Left kidney (tissue), 2 donors: ENCODE results near the gene ALG14. TPM values are rescaled to one million over a fixed set of nuclear protein-coding genes. Genes with fewer than 3 reads are reported as not detected.
A peak's percentile ranks its signal among the peaks of the same experiment; 100 is the strongest.
"Not testable (repeated sequence)": the region's sequence is repeated elsewhere in the genome, so short reads cannot be mapped to it uniquely, and the experiment has no call there.

Experiments
- DNase-seq: peaks from one replicate; pipeline ENCODE4 v3.0.0-alpha.2; 2013
- polyA plus RNA-seq: library from polyadenylated mRNA; unstranded; fragments of 120-200 nt; gene quantifications from one replicate; pipeline ENCODE4 v1.2.1, GENCODE V29; 2013; ENCODE audit not compliant: insufficient read length

The ALG14 gene
- polyA plus RNA-seq, 1 donor = 9.5 TPM

DNA sequence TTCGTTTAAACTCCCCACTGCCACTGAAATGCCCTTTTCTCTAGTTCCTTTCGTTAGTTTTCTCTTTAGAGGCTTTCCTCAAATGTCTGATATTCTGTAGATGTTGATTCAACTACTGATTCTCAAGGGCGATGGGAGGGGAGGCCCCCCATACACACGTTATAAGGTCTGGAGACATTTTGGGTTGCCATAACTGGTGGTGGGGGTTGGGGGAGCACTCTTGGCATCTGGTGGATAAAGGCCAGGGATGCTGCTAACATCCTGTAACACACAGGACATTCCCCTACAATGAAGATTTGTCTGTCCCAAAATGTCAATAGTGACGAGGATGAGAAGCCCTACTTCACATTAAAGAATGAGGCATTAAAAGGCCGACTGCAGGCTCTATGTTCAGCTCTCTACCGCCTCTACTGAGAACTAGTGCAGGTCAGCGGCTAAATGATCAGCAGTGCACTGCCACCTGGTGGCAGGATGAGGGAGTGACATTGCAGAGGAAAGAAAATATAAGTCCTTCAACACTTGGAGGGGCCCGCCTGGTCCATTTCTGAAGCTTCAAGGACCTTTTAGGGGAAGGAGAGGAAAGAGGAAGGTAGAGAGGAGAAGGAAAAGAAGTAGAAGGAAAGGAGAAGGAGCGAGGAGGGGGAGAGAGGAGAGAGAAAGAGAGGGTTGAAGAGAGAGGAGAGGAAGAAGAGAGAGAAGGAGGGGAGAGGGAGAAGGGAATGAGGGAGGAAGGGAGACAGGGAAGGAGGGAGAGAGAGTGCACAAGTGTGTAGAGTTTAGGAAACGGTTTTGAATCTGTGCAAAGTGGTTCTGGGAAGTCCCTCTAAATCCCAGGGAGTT is 29.4 kb downstream of the ALG14 start:
- peak; percentile 86 for DNase-seq

DNA sequence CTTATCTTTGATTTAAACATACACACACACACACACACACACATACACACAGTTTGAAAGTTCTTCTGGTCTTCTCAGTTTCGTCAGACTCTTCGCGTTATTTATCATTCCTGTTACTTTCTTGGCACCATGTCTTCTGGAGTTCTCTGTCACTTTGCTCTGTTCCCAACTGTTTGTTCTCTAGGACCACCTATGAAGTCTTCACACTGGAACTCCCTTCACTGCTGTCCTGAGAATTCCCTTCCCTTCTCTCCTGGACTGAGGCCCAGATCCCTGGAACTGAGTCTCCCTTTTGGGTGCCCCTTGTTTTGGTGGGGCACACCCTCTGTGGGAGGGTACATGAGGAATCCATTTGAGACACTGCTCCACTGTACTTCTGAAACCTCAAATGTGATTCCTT is 30.5 kb downstream of the ALG14 start:
- DNase-seq = no peak

DNA sequence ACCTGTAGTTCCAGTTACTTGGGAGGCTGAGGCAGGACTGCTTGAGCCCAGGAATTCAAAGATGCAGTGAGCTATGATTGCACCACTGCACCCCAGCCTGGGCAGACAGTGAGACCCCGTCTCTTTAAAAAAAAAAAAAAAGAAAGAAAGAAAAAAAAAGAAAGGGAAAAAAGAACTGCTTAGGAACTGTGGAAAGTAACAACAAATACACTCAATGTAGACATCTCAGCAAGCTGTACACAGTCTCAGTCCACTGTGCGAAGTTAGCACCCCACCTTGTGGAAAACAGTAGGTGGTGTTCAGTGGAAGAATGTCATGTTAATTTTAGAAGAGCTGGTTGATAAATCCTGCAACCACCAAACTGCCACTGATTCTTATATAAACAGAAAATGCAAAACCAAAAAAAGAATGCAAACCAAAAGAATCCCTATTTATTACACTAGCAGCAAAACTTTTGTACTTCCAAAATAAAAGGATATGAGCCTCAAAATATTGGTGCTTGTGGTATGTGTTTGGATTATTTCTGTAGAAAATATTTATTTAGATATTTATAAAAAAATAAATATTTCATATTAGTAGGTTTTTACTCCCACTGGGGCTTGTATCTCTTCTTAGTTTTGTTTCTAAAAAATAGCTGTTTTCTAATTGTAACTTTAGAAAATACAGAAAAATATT is 31.1 kb downstream of the ALG14 start:
- peak; percentile 80 for DNase-seq

DNA sequence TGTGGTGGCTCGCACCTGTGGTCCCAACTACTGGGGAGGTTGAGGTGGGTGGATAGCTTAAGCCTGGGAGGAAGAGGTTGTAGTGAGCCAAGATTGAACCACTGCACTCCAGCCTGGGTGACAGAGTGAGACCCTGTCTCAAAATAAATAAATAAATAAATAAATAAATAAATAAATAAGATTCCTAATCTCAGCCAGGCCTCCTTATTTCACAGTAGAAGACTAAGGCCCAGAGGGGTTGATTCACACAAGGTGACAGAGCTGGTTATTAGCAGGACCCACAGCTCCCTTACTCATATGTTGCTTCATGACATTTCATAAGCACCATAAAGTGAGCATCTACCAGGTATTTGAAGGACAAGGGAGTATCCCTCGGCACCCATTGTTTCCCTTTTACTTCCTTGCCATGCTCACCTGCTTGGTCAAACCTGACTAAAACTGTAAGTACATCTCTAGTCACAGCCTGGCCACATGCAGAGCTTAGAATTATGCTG is 32.7 kb downstream of the ALG14 start:
- no peak for DNase-seq

DNA sequence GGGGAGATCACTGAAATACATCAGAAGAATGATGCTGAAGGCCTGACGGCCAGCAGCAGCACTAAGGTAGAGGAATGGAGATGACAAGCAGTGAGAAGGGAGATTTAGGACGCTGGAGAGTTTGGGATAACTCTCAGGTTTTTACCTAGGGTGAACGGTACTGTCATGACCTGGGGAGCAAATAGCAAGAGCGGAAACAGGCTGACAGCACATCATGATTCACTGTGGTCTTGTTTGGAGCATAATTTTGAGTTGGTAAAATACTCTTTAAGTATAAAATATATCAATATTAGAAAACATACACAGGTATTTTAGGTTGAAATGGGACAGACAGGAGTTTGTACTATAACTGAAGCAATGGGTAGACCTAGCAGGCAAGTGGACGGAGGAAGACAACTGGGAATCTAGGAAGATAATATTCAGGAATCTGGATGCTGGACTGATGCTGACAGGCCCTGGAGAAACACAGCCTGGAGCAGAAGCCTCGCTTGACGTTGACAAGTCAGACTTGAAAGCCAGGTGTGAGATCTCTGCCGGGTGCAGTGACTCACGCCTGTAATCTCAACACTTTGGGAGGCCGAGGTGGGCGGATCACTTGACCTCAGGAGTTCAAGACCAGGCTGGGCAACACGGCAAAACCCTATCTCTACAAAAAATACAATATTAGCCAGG is 33.3 kb downstream of the ALG14 start:
- no peak for DNase-seq

DNA sequence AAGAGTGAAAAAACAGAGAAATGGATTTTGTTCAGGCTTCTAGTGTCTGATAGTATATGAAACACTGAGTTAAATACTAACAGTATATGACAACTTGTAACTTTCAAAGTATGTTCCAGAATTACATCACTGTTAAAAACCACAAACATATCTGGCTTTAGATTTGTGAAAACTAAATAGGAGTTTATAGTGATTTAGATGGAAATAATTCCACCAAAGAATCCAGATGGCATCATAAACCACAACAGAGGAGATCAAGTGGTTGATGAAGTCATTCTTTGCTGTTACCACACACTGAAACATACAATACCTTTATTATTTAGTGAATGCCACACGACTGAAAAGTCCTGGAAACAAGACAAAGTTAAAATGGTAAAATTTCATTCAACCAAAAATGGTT is 37.2 kb downstream of the ALG14 start:
- no peak for DNase-seq

DNA sequence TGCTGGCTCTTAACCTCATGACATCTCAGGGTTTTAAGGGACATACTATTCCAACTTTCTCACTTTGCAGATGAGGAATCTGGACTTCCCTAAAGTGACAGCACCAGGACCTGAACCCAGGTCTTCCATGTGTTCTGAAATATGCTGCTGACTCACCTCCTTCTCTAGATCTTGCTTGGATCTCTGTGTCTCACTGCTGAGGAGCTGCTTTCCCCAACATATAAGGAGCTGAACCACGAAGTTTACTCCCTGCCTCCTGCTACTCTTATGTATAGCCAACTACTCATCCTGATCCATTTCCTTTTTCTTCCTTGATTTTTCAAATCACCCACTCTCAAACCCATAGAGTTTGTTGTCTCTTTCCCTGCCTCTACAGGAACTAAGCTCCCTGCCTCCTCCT is 38.2 kb downstream of the ALG14 start:
- no peak for DNase-seq

DNA sequence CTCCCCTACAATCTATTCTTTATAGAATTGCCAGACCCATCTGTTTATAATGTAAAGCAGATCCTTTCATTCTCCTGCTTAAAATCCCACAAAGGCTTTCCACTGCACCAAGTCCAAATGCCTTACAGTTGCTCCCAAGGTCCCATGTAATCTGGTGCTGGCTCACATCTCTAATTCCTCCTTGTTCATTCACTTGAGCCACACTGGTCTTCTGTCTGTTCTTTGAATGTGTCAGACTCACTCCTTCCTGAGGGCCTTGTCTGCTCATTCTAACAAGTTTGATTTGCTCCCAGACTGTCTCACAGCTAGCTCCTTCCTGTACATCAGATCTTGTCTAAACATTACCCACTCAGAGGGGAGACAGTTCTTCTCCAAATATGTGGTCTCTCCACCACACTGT is 38.9 kb downstream of the ALG14 start:
- no peak for DNase-seq

DNA sequence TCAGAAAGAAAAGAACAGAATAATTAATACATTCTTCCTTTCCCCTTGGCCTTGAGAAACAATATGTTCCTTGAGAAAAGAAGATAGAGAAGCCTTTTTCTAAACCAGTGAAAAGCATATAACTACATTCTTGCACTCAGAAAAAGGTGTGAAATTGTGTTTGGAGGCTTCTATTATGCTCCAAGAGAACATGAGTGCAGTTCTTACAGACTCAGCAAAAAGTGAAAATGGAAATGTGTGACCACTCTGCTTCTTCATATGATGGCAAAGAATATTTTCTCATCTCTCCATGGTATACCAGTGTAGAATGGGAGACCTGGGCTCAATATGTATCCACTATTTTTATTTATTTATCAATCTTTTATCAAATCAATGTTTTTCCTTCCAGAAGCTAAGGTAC is 43.2 kb downstream of the ALG14 start:
- no peak for DNase-seq

DNA sequence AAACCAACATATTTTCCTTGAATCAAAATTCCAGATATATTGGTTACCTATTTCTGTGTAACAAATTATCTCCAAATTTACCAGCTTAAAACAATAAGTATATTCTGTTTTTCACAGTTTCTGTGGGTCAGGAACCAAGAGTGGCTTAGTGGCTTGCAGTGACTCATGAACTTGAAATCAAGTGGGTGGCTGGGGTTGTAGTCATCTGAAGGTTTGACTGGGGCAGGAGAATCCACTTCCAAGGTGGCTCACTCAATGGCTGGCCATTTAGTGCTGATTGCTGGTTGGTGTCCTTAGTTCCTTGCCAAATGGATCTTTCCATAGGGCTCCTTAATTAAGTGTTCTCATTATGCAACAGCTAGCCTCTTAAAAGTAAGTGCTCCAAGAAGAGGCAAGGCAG is 43.8 kb downstream of the ALG14 start:
- DNase-seq = no peak

DNA sequence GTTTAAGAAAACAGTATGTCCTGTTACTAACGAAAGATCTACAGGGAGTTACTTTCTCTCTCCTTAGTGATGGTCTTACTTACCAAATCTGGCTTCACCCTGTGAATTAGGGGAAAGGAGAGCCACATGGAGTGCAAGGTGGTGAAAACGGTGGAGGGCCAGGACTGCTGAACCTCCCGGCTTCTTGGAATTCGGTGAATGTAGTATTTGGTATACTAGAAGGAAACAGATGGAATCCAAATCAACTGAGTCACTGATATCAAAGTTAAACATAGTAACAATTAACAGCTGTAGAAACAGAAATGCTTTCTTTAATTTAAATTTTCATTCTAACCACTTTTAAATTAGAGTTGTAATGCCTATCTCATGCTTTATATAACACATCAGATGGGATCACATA is 45.7 kb downstream of the ALG14 start:
- DNase-seq = no peak

DNA sequence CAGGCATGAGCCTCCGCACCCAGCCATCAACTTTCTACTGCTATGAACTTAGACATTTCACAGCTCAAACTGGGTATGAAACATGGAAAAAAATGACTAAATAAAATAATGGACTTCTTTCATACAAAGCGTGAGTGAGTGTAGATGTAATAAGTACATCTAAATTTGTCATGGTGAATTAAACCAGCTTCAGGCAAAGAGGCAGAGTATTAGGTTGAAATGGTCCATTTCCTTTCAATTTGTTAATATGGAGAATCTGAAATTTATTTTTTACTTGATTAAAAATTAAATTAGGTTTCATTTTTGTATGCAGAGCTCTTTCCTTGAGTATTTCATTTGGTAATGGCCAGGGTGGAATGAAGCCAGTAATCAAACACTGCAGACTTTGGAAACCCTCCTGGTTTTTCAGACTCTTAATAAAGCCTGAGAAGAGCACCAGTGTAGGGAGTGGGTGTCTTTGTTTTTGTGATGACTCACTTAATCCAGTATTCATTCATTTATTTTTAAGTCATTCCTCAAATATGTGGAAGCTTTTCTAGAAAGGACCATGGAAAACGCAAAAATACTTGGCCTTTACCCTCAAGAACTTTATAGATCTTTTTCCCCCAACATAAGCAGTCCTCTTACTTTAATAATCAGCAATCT is 49.2 kb downstream of the ALG14 start:
- no peak for DNase-seq

DNA sequence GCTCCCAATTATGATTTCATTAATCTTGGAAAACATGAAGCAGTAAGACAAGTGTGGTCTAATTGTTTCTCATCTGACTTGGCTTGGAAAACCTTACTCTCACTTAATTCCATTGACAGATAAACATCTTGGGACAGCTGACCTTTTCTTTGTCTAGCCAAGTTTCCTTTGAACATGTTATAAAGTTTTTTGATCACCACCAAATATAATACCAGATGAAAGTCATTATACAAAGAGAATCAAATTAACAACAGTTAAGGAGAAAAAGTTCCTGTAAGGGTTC is 50.2 kb downstream of the ALG14 start:
- no peak for DNase-seq

DNA sequence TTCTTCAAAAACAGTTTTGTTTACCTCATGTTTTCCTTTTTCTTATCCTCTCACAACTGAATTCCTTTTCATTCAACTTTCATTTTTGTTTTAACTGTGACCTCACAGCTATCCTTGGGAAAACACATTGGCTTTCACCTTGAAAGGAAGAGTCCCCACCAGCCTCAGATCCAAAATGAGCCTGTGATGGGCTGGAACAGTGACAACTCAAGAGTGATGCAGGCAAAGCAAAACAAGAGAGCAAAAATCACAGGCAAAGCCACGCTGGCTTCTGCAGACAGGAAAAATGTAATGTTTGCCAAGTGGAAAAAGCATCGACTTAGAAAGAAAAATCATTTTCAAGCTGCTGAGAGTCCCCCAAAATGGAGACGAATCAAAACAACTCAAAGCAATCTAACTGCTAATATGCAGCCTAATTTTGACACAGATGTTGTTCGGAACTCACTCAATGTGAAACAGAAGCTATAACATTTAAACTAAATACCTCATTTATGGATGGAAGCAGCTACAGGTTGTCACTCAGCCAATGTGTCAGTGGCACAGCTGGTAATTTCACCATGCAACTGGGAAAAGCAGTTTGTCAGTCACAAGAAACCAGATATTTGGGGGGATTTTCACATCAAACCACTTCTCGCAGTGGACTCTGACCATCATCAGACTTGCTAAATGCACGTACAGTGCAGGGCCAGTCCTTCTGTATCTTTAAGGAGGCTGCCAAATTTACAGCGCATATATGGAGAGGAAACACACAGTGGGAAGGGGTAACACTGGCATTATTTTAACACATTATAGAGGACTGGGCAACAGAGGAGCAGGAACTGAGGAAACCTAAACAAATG is 50.7 kb downstream of the ALG14 start:
- no peak for DNase-seq

DNA sequence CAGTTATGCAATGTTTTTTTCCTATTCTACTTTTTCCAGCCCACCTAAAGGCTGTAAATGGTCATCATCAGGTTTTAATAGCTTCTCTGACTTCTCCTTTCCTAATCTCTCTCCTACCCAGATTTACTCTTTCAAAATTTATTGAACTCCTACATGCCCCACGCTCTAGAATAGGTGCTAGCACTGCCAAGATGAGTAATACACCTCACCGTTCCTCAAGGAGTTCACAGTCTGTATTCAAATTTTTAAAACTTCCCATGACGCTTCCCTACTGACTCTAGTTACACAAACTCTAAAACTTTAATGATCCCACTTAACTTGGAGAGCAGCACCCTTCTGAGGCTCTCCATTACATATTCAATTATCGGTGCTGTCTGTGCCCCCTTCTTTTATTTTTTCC is 51.6 kb downstream of the ALG14 start:
- no peak for DNase-seq

DNA sequence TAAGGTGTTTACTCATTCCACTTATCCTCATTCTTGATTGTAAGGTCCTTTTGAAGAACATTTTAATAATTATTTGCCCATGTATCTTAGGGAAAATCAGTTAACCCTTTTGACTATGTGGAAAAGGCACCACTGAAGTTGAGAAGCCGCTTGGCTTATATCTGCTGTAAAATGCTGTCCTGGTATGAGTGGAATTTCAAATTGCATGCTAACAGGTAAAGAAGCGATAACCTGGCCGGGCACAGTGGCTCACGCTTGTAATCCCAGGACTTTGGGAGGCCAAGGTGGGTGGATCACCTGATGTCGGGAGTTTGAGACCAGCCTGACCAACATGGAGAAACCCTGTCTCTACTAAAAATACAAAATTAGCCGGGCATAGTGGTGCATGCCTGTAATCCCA is 53.3 kb downstream of the ALG14 start:
- DNase-seq = not testable (repeated sequence)

DNA sequence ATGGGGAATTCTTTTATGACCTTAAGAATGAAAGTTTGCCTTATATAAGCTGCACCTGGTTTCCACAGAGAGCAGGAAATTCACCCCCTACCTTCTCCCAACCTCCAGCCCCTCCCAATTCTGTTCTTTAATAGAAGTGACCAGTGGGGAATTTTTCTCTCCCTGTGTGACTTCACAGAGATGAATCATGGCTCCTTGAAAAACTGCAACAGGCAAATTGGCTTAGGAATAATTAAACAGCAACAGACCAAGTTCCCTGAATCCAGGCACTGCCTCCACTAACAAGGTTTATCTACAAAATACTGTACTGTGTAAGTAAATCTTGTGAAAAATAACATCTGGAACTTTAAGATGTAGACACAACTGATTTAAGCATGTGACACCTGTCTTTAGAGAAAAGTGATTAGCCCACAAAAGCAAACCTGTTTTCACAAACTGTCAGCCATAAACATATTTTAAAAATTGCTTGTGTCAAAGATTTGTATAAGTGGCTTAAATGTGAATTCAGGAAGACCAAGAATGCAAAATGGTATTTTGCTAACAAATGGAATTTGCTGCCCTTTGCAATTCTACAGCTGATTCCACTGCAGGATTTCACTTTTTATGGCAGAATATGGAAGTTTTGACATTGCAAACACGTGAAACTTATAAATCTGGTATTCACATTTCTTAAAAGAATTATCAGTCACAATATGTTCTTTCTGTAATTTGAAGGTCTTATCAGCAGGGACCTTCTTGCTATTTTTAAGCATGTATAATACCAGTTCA is 54.0 kb downstream of the ALG14 start:
- DNase-seq = no peak

DNA sequence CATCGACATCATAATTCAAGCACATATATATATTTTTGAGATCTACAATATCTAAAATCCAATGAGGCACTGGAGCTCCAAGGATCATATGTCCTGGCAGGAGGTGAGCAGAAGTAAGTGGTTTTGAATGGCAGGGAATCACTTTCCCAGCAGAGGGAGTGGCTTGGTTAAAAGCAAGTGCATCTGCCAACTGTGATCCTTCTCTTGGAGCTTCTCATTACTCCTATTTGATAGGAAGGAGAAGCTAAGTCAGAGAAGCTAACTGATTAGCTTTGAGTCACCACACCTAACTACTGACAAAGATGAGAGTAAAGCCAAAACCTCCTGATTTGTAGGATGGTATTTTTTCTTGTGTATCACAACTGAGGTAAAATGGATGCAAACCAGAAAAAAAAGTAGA is 55.0 kb downstream of the ALG14 start:
- no peak for DNase-seq

DNA sequence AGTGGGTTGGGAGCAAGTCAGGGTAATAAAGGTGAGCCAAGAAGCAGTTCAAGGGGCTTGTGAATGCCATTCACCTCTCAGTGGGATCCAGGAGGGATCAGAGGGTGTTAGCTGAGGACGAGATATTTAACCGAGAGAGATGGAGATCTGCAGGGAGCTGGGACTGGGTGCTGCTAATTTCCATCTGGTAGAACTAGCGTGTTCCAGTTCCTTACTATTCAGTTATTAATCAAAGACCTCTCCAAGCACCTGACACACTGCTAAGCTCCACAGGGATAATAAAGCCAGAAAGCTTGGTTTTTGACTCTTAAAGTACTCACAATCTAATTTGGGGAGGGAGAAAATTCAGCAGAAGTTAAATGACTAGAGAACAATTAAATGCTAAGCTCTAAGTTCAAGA is 57.7 kb downstream of the ALG14 start:
- DNase-seq = no peak

DNA sequence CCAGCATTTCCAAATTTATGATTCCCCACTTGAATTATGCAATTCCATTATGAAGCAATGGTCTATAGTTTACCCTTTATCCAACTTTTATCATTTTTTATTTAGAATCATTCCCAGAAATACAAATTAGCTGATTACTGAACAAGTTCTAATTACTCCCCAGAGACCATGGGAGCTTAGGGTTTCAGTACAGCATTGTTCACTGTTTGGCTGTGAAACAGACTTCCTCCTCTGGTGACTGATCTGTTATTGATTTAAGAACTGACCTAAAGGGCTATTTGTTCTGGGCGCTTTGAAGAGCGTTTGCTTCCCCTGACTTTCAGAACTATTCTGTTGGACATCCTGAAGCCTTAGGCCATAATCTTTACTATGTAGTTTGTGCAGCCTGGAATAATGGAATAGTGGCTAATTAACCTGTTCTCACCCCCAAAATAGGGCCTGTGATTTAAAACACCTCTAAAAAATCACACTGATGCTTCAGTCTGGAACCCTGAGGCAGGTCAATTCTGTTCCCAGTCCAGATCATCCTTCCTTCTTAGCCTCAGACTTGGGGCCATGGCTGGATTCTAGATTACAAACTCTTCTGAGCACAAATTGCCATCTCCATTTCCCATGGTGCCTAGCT is 58.7 kb downstream of the ALG14 start:
- peak; percentile 51 for DNase-seq

DNA sequence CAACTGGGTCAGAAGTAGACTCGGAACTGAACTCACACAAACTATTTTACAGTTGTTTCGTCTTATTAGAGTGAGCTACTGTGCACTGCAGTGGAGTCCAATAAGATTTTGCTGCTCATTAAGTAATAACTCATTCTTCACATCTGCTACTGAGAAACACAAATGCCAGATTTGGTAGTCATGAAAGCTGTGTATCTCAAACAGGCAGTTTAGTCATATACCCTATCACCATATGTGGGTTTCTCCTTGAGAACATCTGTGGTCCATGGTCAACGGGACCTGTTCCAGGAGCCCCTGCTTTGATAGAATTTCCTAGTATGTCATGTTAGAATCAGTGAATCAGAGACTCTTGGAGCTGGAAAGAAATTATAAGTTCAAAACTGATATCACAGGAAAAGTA is 60.4 kb downstream of the ALG14 start:
- DNase-seq = no peak
